ENCODE data around the gene SNX19. TPM values are rescaled to one million over a fixed set of nuclear protein-coding genes. Genes with fewer than 3 reads are reported as not detected.
"Not testable (repeated sequence)": the region's sequence is repeated elsewhere in the genome, so short reads cannot be mapped to it uniquely, and the experiment has no call there.

The SNX19 gene
- total RNA-seq, 1 experiment from 2014 or later: 61.1 TPM

- no peak for DNase-seq (ENCODE audit: low spot score)
Observed at GRCh38 chr11:130872513-130872912, 43.8 kb downstream of the SNX19 start.

- no peak for DNase-seq (ENCODE audit: low spot score)
Observed at GRCh38 chr11:130872102-130872501, 44.2 kb downstream of the SNX19 start.

GRCh38 chr11:130871616-130872015 lies 44.7 kb downstream of the SNX19 start:
- DNase-seq (ENCODE audit: low spot score): no peak

GRCh38 chr11:130868721-130869390 lies 47.4 kb downstream of the SNX19 start:
- no peak for DNase-seq (ENCODE audit: low spot score)

GRCh38 chr11:130868086-130868710 lies 48.1 kb downstream of the SNX19 start:
- DNase-seq (ENCODE audit: low spot score): no peak

- no peak for DNase-seq (ENCODE audit: low spot score)
Observed at GRCh38 chr11:130866831-130867230, 49.4 kb downstream of the SNX19 start.

- DNase-seq (ENCODE audit: low spot score): no peak
Observed at GRCh38 chr11:130865774-130866114, 50.5 kb downstream of the SNX19 start.

GRCh38 chr11:130865091-130865773 lies 51.0 kb downstream of the SNX19 start:
- DNase-seq (ENCODE audit: low spot score): no peak

- DNase-seq (ENCODE audit: low spot score): peak; percentile 97
Observed at GRCh38 chr11:130861902-130862860, 54.1 kb downstream of the SNX19 start.

- DNase-seq (ENCODE audit: low spot score): no peak
Observed at GRCh38 chr11:130861283-130861682, 55.0 kb downstream of the SNX19 start.

- no peak for DNase-seq (ENCODE audit: low spot score)
Observed at GRCh38 chr11:130859886-130860285, 56.4 kb downstream of the SNX19 start.

- DNase-seq (ENCODE audit: low spot score): peak; percentile 35
Observed at GRCh38 chr11:130858215-130858614, 58.1 kb downstream of the SNX19 start.

- DNase-seq (ENCODE audit: low spot score): not testable (repeated sequence)
Observed at GRCh38 chr11:130855707-130856106, 60.6 kb downstream of the SNX19 start.

GRCh38 chr11:130854483-130854882 lies 61.8 kb downstream of the SNX19 start:
- DNase-seq (ENCODE audit: low spot score): no peak

- no peak for DNase-seq (ENCODE audit: low spot score)
Observed at GRCh38 chr11:130852589-130852988, 63.7 kb downstream of the SNX19 start.

- no peak for DNase-seq (ENCODE audit: low spot score)
Observed at GRCh38 chr11:130850185-130850944, 65.9 kb downstream of the SNX19 start.

- no peak for DNase-seq (ENCODE audit: low spot score)
Observed at GRCh38 chr11:130849215-130849568, 67.1 kb downstream of the SNX19 start.

GRCh38 chr11:130848361-130849214 lies 67.7 kb downstream of the SNX19 start:
- DNase-seq (ENCODE audit: low spot score): no peak

- DNase-seq (ENCODE audit: low spot score): peak; percentile 20
Observed at GRCh38 chr11:130847517-130847916, 68.8 kb downstream of the SNX19 start.

- no peak for DNase-seq (ENCODE audit: low spot score)
Observed at GRCh38 chr11:130846606-130847005, 69.7 kb downstream of the SNX19 start.
